Measurements from ENCODE around the gene NR5A2.

The NR5A2 gene

DNA sequence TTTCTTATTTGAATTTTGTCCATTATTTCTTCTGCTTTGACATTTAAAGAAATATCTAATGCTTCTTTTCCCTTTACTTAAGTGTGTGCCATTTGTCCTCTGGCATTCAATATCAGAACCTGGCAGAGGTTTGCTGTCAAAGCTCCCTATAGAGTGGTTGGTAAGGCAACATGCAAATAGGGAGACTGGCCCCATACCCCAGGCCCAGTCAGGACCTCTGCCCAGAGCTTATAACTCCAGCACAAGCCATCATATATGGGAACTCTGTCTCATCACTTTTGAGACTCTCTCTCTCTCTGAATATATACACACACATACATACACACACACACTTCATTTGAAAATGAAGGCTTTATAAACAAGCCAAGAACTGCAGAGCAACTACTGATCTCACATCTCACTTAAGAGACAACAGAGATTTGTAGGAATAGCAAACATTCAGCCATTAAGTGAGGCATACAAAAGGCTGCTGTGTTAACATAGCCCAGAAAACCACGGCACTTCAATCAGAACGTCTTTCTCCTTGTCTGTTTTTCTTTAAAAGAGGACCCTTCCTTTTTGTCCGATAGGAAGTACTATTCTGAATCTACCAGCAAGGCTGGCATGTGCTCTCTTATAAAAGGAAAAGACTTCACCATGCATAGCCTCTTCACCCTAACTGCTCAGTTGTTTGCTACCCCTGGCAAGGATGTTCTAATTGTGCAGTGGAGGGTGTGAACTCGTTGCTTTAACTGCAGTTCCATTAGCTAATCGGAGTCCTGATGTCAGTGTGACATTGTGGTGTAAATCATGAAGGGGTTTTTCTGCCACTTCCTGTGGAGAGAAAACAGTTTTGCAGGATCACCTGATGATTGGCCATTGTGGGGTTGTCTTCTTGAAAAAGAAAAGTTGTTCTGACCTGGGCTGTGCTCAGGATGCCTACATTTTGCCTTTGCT, 101.7 kb downstream of the NR5A2 start:
- no peak for DNase-seq (ENCODE audit: low read depth)

- no peak for DNase-seq (ENCODE audit: low read depth)
These were observed 103.0 kb downstream of the NR5A2 start for GRCh38 chr1:200130552-200130951.

GRCh38 chr1:200131551-200132125, 104.1 kb downstream of the NR5A2 start:
- peak; percentile 6 for DNase-seq (ENCODE audit: low read depth)

GRCh38 chr1:200133123-200133522, 105.6 kb downstream of the NR5A2 start:
- no peak for DNase-seq (ENCODE audit: low read depth)

DNA sequence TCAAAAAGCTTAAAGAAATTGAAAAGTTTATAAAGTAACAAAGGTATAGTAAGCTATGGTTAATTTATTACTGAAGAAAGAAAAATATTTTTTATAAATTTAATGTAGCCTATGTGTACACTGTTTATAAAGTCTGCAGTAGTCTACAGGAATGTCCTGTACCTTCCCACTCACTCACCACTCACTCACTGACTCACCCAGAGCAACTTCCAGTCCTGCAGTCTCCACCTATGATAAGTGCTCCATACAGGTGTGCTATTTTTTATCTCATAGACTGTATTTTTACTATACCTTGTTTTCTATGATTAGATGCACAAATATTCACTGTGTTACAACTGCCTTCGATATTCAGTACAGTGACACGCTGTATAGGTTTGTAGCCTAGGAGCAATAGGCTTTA, 106.6 kb downstream of the NR5A2 start:
- DNase-seq (ENCODE audit: low read depth) = no peak

DNA sequence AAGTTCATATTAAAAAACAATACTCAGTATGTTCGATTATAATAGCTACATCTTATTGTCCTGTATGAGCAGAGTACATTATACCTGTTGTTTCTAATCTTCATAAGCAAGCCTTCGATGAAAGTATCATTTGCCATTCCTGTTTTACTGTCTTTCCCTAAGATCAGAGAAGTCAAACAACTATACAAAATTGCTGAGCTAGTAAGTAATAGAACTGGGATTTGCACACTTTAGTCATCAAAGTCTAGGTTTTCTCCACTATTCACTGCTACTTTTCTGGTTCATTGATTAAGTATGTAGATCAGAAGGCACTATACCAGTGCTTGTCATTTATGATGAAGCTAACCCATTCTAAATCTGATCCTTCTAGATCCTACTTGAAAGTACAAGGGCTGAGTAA, 108.9 kb downstream of the NR5A2 start:
- DNase-seq (ENCODE audit: low read depth) = no peak

DNA sequence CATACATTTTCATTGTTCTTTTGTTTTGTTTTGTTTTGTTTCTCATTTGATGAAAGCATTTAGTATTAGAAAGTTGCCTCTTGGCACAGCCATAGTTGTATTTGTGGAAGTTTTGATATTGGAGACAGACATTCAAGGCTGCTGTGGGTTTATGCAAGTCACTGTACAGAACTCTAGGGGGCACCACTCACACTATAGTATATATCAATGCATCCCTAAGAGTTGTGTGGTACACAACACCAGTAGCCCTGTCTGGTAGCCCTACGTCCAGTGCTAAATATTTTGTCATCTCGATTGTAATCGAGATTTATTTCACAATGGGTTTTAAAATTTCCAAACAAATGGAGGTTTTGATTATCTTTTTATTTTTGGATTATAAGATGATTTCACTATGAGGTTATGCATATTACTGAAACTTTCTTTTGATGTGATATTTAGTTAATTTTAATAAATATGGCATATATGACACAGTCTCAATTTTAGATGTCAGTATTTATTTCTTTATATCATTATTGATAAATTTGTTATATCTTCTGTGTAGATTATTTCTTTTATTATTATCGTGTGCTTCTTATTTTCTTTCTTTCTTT, 112.2 kb downstream of the NR5A2 start:
- peak; percentile 15 for DNase-seq (ENCODE audit: low read depth)

DNA sequence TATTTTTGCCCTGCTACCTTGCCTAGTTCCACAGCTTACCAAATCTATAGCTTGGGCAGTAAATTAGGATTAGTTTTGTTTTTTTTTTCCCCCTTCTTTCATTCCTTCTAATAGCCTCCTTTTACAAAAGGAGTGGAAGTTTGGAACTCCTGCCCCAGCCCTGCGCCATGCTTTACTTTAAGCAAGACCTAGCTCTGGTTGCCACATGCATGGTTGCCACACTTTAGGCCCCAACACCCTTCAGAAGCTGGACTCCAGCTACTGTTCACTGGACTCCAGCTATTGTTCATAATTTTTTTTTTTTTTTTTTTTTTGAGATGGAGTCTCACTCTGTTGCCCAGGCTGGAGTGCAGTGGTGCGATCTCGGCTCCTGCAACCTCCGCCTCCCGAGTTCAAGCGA, 115.8 kb downstream of the NR5A2 start:
- no peak for DNase-seq (ENCODE audit: low read depth)

DNA sequence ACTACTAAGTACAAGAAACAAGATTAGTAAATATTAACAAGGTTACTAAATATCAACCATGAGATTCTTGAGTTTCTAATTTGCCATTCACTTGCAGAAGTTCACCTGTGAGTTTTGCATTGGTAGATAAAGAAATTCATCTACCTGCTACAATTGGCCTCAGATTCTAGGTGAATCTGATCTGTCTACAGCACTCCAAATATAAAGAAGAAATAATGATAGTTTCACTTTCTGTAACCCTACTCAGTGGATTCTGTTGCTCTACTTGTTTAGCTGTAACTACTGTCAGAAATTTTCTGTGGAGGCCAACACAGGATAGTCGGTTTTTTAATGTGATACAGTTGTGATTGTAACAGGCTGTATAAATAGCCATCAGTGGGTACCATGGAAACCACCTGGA, 118.6 kb downstream of the NR5A2 start:
- DNase-seq (ENCODE audit: low read depth) = no peak

- DNase-seq (ENCODE audit: low read depth) = no peak
These were observed 119.6 kb downstream of the NR5A2 start for GRCh38 chr1:200147094-200147493.

- no peak for DNase-seq (ENCODE audit: low read depth)
These were observed 120.2 kb downstream of the NR5A2 start for GRCh38 chr1:200147742-200148141.

DNA sequence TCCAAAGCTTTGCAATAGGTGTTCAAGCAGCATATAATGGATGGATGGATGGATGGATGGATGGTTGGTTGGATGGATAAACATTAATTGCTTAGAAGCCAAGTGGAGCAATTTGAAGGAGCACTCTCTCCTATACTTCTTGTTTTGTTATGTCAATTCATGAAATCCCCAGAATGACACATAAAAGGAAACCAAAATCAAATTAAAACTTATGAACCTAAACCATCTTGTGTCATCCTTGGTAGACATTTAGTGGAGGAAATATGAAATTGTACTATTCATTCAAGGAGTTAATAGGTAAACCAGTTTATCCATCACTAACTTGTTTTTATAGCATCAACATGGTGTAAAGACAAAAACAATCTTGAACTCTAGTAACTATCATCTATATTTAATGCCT, 122.5 kb downstream of the NR5A2 start:
- no peak for DNase-seq (ENCODE audit: low read depth)

GRCh38 chr1:200150721-200151120, 123.2 kb downstream of the NR5A2 start:
- peak; percentile 37 for DNase-seq (ENCODE audit: low read depth)

- no peak for DNase-seq (ENCODE audit: low read depth)
These were observed 124.8 kb downstream of the NR5A2 start for GRCh38 chr1:200152336-200152735.

DNA sequence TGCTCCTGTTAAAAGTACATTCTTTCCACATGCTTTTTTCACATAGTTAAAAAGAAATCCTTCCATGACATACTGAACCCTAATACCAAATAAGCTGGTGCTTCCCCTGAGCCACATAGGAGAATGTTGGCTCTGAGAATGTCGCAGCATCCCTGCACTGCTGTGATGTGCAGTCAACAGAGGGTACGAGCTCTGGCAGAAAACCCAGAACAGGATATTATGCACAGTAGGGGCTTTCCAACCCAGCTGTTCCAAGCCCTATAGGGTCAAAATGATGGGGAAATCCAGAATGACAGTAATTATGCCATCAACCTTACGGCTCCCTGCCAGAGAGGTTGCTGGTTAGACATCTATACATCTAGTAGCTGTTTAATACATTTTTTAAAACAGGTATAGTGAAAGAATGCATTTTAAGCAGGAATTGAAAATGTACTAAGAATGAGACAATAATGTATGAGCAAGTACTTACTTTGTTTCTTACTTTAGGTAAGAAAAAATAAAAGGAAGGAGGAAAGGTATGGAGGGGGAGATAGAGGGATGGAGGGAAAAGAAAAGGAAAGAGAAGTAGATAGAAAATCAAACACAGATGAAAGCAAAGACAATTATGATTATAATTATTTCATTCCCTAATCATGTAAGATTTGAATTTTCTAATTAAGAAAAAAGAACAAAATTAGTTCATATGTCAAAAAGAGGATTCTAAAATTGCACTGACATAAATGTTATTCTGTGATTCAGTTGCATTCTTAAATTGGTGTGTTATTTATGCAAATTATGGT, 126.0 kb downstream of the NR5A2 start:
- DNase-seq (ENCODE audit: low read depth) = no peak

DNA sequence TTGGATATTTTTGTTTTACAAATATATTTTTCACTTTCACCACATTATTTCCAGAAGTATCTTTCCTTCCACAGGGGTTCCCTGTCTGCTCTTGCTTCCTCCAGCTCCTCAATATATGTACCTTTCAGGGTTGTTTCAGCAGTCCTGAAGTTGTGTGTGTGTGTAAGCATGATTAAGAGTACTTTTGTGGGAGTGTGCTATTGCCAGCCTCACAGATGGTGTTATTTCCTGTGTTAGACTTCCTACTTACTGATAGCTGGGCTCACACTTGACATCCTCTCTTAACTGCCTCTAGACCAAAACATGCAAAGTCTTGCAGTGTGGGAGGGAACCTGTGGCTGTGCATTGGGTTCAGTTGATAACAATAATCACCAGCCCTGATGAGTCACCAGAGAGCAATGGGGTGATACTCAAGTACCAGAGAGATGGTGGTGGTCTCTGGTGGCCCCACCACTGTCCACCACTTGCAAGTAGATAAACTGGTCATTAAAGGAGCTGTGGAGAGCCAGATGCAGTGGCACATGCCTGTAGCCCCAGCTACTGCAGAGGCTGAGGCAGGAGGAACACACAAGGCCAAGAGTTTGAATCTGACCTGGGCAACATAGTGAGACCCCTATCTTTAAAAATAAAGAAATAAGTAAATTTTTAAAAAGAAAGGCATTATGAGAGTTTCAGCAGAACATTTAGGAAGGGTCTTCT, 126.7 kb downstream of the NR5A2 start:
- DNase-seq (ENCODE audit: low read depth) = no peak

DNA sequence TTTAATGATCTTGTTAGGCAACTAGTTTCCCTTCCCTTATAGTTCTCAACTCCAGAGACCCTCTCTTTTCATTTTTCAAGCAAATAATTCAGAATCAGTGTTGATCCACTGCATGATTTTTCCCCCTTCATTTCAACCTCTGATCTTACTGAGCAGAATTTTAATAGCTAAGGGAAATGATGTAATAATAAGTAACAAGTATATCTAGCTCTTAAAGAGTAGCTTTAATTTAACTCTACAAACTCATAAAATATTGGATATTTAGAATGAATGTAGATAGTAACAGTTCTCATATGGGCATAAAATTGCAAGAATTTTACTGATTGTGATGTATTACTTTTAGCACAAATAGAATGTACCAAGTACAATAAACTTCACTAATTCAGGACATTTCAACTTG, 130.2 kb downstream of the NR5A2 start:
- DNase-seq (ENCODE audit: low read depth) = no peak

DNA sequence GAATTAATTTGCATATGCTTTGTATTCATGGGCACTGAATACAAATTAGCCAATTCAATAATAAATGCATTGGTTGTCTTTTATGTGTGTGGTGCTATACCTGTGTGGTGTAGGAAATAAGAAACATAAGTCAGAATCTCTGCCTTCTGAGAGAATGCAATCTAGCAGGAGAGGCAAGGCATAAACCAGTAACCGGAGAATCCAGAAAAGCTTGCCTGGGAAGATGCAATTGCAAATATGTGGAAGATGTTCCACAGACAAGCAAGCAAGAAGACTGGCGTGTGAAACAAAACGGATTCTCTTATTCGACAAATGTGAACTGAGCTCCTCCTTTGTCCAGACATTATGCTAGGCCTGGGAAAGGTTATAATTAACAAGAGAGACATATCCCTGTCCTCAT, 134.3 kb downstream of the NR5A2 start:
- no peak for DNase-seq (ENCODE audit: low read depth)

DNA sequence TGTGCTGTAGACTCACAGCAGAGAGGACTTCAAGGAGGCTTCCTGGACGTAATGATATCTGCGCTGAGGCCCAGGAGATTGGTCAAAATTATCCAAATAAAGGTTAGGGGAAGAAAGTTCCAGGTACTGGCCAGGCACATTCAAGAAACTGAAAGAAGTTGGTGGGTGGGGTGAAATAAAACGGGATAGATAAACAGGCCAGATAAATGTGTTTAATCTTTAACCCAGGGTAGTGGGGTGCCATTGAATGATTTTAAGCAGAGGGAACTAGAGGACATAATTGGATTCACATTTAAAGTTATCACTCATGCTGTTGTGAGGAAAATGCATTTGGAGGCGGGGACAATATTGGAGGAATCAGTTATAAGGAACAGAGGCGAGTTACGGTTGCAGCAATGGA, 134.7 kb downstream of the NR5A2 start:
- DNase-seq (ENCODE audit: low read depth) = no peak

DNA sequence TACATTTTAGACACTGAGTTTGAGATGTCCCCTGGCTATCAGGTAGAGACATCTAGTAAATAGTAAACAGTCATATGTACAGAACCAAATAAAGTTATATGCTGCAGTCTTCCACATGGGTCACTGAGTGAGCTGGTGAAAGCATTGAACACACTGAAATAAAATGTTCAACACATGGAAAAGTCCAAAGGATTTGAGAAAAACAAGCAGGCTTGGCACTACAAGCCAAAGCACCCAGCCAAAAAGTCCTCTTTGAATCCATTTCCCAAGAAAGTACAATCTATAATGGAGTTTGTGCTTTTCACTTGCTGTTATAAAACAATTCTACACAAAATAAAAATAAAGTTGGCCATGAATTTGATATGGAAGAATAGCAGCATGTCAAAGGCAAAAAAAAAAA, 135.4 kb downstream of the NR5A2 start:
- no peak for DNase-seq (ENCODE audit: low read depth)

DNA sequence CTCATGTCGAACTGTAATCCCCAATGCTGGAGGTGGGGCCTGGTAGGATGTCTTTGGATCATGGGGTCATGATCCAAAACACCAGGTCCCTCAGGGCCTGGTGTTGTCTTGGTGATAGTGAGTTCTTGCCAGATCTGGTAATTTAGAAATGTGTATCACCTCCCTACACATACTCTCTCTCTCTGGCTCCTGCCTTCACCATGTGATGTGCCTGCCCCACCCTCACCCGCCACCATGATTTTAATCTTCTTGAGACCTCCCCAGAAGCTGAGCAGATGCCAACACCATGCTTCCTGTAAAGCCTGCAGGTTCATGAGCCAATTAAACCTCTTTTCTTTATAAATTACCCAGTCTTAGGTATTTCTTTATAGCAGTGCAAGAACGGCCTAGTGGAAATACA, 136.4 kb downstream of the NR5A2 start:
- DNase-seq (ENCODE audit: low read depth) = no peak

All from HS-5 (cell line).